ENCODE measurements around the gene RNPEPL1.

Gene RNPEPL1

DNA sequence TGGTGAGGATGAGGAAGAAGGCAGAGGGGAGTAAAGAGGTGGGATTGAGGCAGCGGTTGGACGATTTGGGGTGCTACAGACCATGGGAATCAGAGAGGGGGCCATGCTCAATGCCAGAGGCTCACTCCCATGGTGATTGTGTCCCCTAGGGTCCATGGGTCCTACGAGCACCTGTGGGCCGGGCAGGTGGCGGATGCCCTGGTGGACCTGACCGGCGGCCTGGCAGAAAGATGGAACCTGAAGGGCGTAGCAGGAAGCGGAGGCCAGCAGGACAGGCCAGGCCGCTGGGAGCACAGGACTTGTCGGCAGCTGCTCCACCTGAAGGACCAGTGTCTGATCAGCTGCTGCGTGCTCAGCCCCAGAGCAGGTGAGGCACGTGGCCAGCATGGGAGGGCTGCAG lies 23.5 kb downstream of the RNPEPL1 start:
- no peak for DNase-seq (ENCODE audit: low read depth)

DNA sequence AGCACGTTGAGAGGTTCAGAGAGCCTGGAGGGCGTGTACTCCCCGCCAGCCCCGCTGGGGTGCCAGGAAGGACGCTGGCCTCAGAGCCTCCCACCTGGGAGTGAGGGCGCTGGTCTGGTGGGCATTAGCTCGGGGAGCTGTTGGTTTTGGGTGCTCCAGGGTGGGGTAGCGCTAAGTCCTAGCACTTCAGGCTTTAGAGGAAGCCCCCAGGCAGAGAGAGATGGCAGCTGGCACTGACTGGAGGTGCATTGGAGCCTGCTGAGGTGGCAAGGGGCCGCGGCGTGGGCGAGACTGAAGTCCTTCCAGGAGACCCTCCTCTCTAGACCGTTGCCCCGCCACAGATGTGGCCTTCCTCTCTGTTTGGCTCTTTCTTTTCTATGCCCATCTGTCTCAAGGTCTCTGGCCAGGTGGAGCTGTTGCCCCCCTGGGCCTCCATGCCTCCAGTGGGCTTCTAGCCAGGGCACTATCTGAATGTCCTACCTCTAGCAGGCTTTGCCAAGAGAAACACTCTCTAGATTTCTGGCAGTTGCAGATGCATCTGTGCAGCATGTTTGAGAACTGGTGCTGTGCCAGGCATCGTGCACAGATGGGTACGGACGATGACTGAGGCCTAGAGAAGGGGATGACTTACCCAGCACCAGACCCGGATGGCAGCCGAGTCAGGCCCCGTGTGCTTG lies 24.9 kb downstream of the RNPEPL1 start:
- no peak for DNase-seq (ENCODE audit: low read depth)

DNA sequence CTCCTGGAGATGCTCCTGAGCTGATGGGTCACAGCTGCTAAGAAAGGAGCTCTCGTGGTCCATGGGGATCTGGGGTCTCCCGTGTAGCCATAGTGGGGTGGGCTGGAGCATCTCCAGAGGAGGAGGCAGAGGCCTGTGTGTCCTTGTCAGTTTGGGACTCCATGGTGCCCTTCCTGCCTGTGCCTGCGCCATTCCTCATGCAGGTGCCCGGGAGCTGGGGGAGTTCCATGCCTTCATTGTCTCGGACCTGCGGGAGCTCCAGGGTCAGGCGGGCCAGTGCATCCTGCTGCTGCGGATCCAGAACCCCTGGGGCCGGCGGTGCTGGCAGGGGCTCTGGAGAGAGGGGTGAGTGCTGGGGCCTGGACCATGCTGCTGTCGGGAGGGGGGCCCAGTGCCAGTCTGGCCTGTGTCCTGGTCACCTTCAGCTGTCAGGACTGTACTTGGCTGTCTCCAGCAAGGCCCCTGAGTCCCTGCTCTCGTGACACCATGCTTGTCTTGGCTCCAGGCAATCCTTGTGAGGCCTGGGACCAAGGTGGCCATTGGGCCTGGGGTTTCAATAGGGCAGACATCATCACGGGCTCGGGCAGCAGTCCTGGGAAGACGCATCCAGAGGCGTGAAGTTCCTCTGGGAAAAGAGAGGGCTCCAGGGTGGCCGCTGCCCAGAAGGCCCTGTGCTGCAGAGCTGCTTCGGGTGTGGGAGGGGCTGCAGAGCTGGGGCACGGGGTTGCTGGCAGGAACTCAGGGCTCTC lies 25.6 kb downstream of the RNPEPL1 start:
- no peak for DNase-seq (ENCODE audit: low read depth)

- DNase-seq (ENCODE audit: low read depth) = no peak
These were observed 26.5 kb downstream of the RNPEPL1 start for GRCh38 chr2:240594511-240595380.

DNA sequence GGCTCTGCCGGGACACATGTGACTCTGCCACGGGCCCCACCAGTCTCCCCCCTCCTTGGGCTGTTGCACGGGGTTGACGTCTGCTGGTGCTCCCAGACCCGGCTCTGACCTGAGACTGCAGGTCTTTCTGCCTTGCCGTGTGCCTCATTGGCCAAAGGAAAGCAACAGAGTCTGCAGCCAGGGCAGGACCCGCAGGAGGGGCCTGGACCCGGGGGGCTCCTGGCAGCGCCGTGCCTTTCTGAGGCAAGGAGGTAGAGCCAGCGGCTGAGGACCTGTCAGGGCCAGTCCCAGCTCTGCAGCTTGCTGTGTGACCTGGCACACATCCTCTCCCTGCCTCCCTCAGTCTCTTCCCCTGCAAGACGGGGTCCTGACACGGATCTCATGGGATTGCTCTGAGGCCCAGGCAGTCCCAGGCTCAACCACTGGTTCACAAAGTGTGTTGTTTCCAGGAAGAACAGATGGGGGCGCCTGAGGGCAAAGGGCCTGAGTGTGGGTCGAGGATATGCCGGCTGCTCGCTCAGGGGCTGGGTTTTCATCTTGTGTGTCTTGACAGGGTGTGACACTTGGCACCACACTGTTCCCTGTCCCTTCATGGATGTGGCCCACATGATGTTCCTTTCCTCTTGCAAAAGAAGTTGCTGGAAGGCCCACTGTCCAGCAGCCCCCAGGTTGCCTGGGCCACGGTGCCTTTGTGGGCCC lies 27.2 kb downstream of the RNPEPL1 start:
- no peak for DNase-seq (ENCODE audit: low read depth)

GRCh38 chr2:240596080-240596460 lies 27.8 kb downstream of the RNPEPL1 start:
- no peak for DNase-seq (ENCODE audit: low read depth)

DNA sequence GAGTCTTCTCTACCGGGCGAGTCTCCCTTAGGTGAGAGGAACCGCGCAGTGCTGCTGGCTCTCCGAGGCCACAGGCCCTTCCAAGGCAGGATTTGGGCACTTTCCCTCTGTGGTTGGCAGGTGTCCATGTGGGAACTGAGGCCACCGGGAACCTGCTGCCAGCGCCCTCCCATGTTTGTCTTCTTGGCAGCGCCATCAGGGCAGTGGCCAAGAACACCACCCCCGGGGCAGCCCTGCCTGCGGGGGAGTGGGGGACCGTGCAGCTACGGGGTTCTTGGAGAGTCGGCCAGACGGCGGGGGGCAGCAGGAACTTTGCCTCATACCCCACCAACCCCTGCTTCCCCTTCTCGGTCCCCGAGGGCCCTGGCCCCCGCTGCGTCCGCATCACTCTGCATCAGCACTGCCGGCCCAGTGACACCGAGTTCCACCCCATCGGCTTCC lies 28.2 kb downstream of the RNPEPL1 start:
- no peak for DNase-seq (ENCODE audit: low read depth)

GRCh38 chr2:240597054-240597418 lies 28.8 kb downstream of the RNPEPL1 start:
- no peak for DNase-seq (ENCODE audit: low read depth)

DNA sequence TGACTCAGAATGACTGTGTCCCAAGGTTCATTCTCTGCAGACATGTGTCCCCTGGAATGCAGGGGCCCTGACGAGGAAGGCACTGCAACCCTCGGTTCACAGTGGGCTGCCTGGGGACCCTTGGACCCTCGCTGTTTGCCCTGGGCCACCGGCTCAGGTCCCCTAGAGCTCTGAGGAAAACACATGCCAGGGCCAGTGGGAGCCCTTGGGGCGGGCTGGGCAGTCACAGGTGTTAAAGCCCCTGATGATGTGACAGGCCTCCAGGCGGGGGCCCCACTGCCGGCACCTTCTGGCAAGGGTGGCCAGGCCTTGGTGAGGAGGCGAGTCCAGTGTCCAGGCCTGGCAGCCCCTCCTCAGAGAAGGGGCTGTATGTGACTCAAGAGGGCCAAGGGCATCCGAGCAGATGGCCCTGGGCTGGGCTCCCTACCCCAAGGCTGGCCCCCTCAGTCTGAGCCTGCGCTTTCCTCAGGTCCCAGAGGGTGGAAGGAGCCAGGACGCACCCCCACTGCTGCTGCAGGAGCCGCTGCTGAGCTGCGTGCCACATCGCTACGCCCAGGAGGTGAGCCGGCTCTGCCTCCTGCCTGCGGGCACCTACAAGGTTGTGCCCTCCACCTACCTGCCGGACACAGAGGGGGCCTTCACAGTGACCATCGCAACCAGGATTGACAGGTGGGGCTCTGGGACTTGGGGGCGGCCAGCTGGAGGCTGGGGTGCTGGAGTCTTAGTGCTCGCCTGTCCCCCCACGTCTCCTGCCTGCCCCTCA lies 29.3 kb downstream of the RNPEPL1 start:
- no peak for DNase-seq (ENCODE audit: low read depth)

- no peak for DNase-seq (ENCODE audit: low read depth)
These were observed 30.1 kb downstream of the RNPEPL1 start for GRCh38 chr2:240598311-240598911.

- no peak for DNase-seq (ENCODE audit: low read depth)
These were observed 30.9 kb downstream of the RNPEPL1 start for GRCh38 chr2:240599141-240599583.

GRCh38 chr2:240600451-240600961 lies 32.2 kb downstream of the RNPEPL1 start:
- DNase-seq (ENCODE audit: low read depth) = no peak

DNA sequence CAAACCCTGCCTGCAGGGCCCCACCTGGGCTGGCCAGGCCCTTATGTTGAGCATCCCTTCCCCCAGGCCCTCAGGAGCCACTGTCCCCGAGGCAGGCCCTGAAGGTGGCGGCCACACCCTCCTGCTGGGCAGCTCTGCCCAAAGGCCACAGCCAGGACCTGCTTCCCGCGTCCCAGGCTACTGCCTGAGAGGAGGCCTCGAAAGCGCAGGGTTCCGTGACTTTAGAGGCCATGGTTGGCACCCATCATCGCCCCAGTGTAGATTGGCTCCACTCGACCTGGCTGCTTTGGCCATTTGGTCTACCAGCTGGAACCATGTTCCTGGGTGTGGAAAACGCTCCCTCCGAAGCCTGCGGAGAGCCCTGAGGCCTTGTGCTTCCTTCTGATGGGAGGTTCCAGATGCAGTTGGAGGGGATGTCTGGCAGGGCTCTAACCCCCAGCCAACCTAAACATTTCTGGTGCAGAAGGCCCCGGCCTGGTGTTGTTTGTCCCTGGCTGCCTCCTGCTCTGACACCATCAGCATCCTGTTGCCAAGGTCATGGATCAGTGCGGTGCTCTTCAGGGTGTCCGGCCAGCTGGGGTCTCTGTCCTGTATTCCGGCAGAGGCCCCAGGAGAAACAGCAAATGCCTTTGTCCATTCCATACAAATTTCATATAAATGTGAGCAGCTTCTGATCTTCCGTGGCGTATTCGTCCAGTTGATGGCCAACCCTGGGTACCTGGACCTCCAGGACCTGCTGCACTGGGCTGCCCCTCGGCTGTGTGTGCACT lies 33.0 kb downstream of the RNPEPL1 start:
- no peak for DNase-seq (ENCODE audit: low read depth)

- no peak for DNase-seq (ENCODE audit: low read depth)
These were observed 33.5 kb downstream of the RNPEPL1 start for GRCh38 chr2:240601831-240602160.

GRCh38 chr2:240602266-240603050 lies 34.2 kb downstream of the RNPEPL1 start:
- no peak for DNase-seq (ENCODE audit: low read depth)

- no peak for DNase-seq (ENCODE audit: low read depth)
These were observed 35.0 kb downstream of the RNPEPL1 start for GRCh38 chr2:240603081-240603835.

- no peak for DNase-seq (ENCODE audit: low read depth)
These were observed 35.6 kb downstream of the RNPEPL1 start for GRCh38 chr2:240603846-240604245.

DNA sequence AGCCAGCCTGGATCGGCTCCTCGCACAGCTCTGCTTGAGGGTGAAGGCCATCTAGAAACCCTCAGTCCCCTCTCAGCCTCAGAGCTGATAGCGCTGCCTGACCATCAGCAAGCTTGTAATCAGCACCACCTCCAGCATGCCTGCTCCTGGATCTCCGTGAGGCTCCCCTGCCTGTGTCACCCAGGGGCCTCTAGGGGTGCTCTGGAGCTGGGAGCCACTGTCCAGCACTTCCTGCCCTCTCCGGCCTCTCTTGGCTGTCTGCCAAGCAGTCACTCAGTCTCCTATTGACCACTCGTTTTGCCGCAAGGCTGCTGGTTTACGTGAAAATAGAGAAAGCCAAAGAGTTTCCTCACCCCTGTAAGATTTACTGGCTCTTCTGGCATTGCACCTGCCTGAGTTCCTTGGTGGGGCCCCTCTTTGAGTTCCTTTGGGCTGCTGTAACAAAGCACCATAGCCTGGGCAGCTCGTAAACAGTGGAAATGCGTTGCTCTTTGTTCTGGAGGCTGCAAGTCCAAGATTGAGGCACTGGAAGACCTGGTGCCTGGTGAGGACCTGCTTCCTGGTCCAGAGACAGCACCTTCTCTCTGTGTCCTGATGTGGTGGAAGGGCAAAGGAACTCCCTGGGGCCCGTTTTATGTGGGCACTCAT lies 36.1 kb downstream of the RNPEPL1 start:
- no peak for DNase-seq (ENCODE audit: low read depth)
